Thyroid gland (tissue), 4 donors: ENCODE measurements around the gene ADCY4. TPM values are rescaled to one million over a fixed set of nuclear protein-coding genes. Genes with fewer than 3 reads are reported as not detected.
A peak's percentile ranks its signal among the peaks of the same experiment; 100 is the strongest.

Source experiments
- DNase-seq, 2 donors: peaks; one replicate each; pipeline ENCODE4 v3.0.0-alpha.2; 2019
- H3K27ac ChIP-seq, 3 donors: fragments of 200-600 bp; sonication (generic); 1 replicate in 2 of 3; 2 replicates in 1 of 3; pipeline ENCODE4 v1.5.1; 2016 to 2019; ENCODE audit warnings: mild to moderate bottlenecking in 1 of 3, moderate library complexity in 1 of 3
- H3K27me3 ChIP-seq: fragments of 200-600 bp; sonication (generic); one replicate; pipeline ENCODE4 v1.5.1; 2019
- H3K36me3 ChIP-seq, 2 donors: fragments of 200-600 bp; sonication (generic); one replicate each; pipeline ENCODE4 v1.5.1; 2016 to 2019
- H3K4me1 ChIP-seq, 2 donors: fragments of 200-600 bp; sonication (generic); one replicate each; pipeline ENCODE4 v1.5.1; 2017 to 2019
- H3K4me3 ChIP-seq, 3 donors: fragments of 200-600 bp; sonication (generic); replicated peaks in 1 of 3; 1 replicate in 2 of 3; 2 replicates in 1 of 3; pipeline ENCODE4 v1.5.1; 2016; ENCODE audit warnings: mild to moderate bottlenecking in 1 of 3
- H3K9me3 ChIP-seq: fragments of 200-600 bp; sonication (generic); one replicate; pipeline ENCODE4 v1.5.1; 2017
- POLR2A ChIP-seq, 2 donors: fragments of 450-650 bp; IDR thresholded peaks; one replicate each; pipeline ENCODE4 v1.6.1; 2017; ENCODE audit warnings: antibody characterized with exemption in 2 of 2, mild to moderate bottlenecking in 2 of 2, moderate library complexity in 1 of 2
- WGBS, 2 donors: methylation state at CpG; one replicate each; pipeline ENCODE4 v1.1.5; 2017; 5-methylcytosine and 5-hydroxymethylcytosine counted together
- intact Hi-C: fragments of 100-400 bp; cut with DNase I; formaldehyde crosslinking; loops from one replicate; pipeline ENCODE4 v1.15.1; 2023
- total RNA-seq, 4 donors: library from RNA; depleted of rRNA; stranded (reverse); fragments of >200 nt; gene quantifications; one replicate each; pipeline ENCODE4 v1.2.3, GENCODE V29; 2016
- TF ChIP-seq, protein P1 (sequence below), 6 experiments: fragments of 200-600 bp in 3 of 6; fragments of 450-650 bp in 3 of 6; sonication (generic) in 3 of 6; IDR thresholded peaks; one replicate each; pipeline ENCODE4 v1.5.1; 2016 to 2019; ENCODE audit warnings: antibody characterized with exemption in 6 of 6, mild to moderate bottlenecking in 2 of 6, inconsistent platforms in 1 of 6, moderate library complexity in 1 of 6

ADCY4 gene
- total RNA-seq, 4 donors from 2014 or later: 35.2 to 65.4 (median 48.8) TPM

DNA sequence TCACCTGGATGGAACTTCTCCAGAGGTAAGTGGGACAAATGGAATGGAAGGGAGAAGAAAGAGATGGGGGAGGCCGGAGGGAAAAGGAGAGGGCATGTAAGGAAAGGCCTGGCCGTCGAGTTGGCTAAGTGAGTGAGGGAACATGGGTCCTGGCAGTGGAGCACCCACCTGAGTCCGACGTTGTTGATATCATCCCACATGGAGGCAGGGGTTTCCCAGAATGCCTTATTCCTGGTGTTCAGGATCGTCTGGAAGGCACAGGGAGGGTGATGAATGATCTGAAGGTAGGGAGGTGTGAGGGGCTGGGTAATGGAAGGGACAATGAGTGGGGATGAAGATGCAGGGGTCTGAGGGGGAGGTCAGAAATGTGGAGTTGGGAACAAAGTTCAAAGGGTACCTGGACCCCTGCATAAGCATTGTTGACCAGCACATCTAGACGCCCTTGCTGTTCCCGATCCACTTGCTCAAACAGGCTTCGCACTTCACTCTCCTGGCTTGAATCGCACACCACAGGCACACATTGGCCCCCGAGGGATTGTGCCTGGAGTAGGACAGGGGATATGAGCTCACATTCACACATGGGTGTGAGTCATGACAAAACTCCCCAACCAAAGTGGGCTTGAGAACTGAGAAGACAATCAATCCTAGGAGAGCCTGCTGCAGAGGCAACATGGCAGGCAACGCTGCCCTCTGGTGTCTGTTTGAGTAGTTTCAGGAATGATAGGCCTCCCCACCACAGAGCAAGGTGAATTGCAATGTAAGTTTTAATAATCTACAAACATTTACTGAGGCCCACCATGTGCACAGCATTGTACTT lies 38.3 kb downstream of the ADCY4 start:
- intact Hi-C loops: no loop called here
- Histone ChIP-seq H3K4me1 (peaks cover 15 to 17% of the 10 kb centered on the region in 2 donors), H3K9me3 (no peaks in the 10 kb centered on the region), H3K36me3 (peaks cover 0 to 10% of the 10 kb centered on the region in 2 donors), H3K27ac (no peak overlapping the region), H3K4me3 (no peak overlapping the region), H3K27me3 (no peaks in the 10 kb centered on the region)
- no peak for TF ChIP-seq POLR2A (IDR thresholded peaks at IDR 0.05)
- TF ChIP-seq, protein P1, sequence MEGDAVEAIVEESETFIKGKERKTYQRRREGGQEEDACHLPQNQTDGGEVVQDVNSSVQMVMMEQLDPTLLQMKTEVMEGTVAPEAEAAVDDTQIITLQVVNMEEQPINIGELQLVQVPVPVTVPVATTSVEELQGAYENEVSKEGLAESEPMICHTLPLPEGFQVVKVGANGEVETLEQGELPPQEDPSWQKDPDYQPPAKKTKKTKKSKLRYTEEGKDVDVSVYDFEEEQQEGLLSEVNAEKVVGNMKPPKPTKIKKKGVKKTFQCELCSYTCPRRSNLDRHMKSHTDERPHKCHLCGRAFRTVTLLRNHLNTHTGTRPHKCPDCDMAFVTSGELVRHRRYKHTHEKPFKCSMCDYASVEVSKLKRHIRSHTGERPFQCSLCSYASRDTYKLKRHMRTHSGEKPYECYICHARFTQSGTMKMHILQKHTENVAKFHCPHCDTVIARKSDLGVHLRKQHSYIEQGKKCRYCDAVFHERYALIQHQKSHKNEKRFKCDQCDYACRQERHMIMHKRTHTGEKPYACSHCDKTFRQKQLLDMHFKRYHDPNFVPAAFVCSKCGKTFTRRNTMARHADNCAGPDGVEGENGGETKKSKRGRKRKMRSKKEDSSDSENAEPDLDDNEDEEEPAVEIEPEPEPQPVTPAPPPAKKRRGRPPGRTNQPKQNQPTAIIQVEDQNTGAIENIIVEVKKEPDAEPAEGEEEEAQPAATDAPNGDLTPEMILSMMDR (IDR thresholded peaks at IDR 0.05): peak; percentile 24 to 69 (median 54)
- DNase-seq: peak; percentile 54 to 60
- 67 to 68% methylated on average over 12 of the region's 12 CpGs for WGBS, 2 donors

- no peak for DNase-seq
- intact Hi-C loops: no loop called here
- H3K36me3 ChIP-seq: peaks cover 7 to 17% of the 10 kb centered on the region in 2 donors
- H3K27me3 ChIP-seq: no peaks in the 10 kb centered on the region
- no peaks in the 10 kb centered on the region for H3K9me3 ChIP-seq
- no peak overlapping the region for H3K27ac ChIP-seq
- peaks cover 0 to 3% of the 10 kb centered on the region in 2 donors for H3K4me1 ChIP-seq
- WGBS, 2 donors: 89 to 96% methylated on average over 2 of the region's 2 CpGs
- no peak overlapping the region for H3K4me3 ChIP-seq
- TF ChIP-seq POLR2A (IDR thresholded peaks at IDR 0.05): no peak
- TF ChIP-seq, protein P1 (IDR thresholded peaks at IDR 0.05): no peak
Measured at GRCh38 chr14:24293525-24293924, 41.3 kb downstream of the ADCY4 start.

DNA sequence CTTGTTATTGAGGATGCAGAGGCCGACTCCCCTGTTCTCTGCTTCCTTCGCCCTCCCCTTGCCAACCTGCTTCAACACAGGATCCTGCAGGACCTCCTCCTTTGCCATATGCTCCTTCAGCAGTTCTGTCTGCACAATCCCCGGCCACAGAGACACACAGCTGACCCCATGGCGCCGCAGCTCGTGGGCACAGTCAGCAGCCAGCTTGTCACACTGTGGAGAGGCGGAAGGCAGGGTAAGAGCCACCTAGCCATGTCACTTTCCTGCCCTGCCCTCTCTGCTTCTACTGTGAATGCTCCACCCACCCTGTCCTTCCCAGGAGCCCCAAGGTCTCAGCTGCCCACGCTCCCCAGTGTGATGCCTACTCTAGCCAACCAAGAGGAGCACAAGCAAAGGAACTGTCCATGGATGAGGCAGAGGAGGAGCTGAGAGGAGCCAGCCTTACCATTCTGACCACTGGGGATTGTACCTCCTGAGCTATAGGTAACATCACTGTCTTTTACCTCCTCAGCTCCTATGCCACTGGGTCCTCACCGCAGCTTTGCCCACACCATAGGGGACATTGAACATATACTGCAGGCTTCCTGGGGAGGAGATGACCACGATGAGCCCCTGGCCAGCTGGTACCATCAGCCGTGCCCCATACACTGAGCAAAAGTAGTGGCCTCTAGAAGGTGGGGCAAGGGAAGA lies 42.6 kb downstream of the ADCY4 start:
- H3K36me3 ChIP-seq: peaks cover 7 to 17% of the 10 kb centered on the region in 2 donors
- intact Hi-C loops: no loop called here
- 94 to 95% methylated on average over 11 of the region's 11 CpGs for WGBS, 2 donors
- TF ChIP-seq, protein P1 (IDR thresholded peaks at IDR 0.05): no peak
- TF ChIP-seq POLR2A (IDR thresholded peaks at IDR 0.05): no peak
- no peaks in the 10 kb centered on the region for H3K9me3 ChIP-seq
- H3K27me3 ChIP-seq: no peaks in the 10 kb centered on the region
- no peak overlapping the region for H3K4me3 ChIP-seq
- H3K27ac ChIP-seq: no peak overlapping the region
- no peaks in the 10 kb centered on the region for H3K4me1 ChIP-seq
- DNase-seq: no peak

DNA sequence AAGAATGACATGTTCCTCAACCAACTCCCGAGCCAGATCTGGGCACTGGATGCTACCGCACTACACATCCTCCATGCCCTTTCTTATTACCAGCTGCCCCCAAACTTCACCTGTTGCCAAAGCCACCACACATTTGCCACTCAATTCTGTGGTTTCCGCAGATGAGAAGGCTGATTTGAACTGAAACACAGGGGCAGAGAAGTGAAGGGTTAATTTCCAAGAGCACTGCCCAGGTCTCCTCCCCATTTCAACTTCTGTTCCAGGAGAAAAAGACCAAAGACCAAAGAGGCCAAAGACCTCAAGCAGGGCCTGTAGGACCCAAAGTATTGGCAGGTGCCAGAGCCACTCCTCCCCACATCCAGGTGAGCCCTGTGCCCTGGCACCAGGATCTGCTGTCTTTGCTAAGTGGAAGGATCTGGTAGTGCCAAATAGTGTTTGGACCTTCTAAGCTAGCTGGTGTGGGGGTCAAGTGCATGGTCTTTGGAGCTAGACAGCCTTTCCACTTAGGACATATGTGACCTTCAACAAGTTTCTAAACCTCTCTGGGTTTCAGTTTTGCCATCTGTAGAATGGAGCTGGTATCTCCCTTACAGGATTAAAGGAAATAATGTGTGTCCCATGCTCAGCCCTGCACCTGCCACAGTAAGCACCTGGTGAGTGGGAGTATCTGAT lies 43.3 kb downstream of the ADCY4 start:
- TF ChIP-seq POLR2A (IDR thresholded peaks at IDR 0.05): no peak
- Histone ChIP-seq H3K4me3 (no peak overlapping the region), H3K27me3 (no peaks in the 10 kb centered on the region), H3K27ac (no peak overlapping the region), H3K4me1 (no peaks in the 10 kb centered on the region), H3K9me3 (no peaks in the 10 kb centered on the region), H3K36me3 (peaks cover 7 to 17% of the 10 kb centered on the region in 2 donors)
- DNase-seq: no peak
- intact Hi-C loops: no loop called here
- WGBS, 2 donors: 92% methylated on average over 3 of the region's 3 CpGs

- Histone ChIP-seq H3K27me3 (no peaks in the 10 kb centered on the region), H3K27ac (no peak overlapping the region), H3K4me1 (no peaks in the 10 kb centered on the region), H3K4me3 (no peak overlapping the region), H3K9me3 (no peaks in the 10 kb centered on the region), H3K36me3 (peaks cover 7 to 17% of the 10 kb centered on the region in 2 donors)
- DNase-seq: no peak
- WGBS, 2 donors: 86 to 88% methylated on average over 9 of the region's 9 CpGs
- TF ChIP-seq, protein P1 (IDR thresholded peaks at IDR 0.05): no peak
- no peak for TF ChIP-seq POLR2A (IDR thresholded peaks at IDR 0.05)
- intact Hi-C loops: no loop called here
Measured at GRCh38 chr14:24290746-24291145, 44.1 kb downstream of the ADCY4 start.
